GM06990 (cell line): ENCODE results near the gene MED10.

Experiments used
- DNase-seq: peaks from one replicate; pipeline ENCODE4 v3.0.0-alpha.2; 2011; ENCODE audit not compliant: insufficient read length; ENCODE audit errors: extremely low read depth
- H3K27me3 ChIP-seq: replicated peaks from 2 replicates; pipeline ENCODE4 v1.6.0; 2011; ENCODE audit warnings: low read length; ENCODE audit not compliant: control insufficient read depth, insufficient read depth
- H3K36me3 ChIP-seq: 2 replicates; pipeline ENCODE4 v1.5.1; 2011; ENCODE audit warnings: low read length; ENCODE audit not compliant: control insufficient read depth, insufficient read depth
- H3K4me3 ChIP-seq: replicated peaks from 2 replicates; pipeline ENCODE4 v1.5.1; 2011; ENCODE audit warnings: low read depth, mild to moderate bottlenecking, control low read depth, low read length
- CTCF ChIP-seq: IDR thresholded peaks from 2 replicates; pipeline ENCODE4 v1.5.1; 2011; ENCODE audit warnings: low read length, control low read depth, mild to moderate bottlenecking, inconsistent platforms; ENCODE audit not compliant: insufficient read depth, poor library complexity, severe bottlenecking

Gene MED10

GRCh38 chr5:6342689-6343315 is 35.5 kb downstream of the MED10 start:
- no peaks in the 10 kb centered on the region for H3K36me3 ChIP-seq
- no peaks in the 10 kb centered on the region for H3K27me3 ChIP-seq
- no peak for TF ChIP-seq CTCF
- no peak for DNase-seq
- no peak overlapping the region for H3K4me3 ChIP-seq

GRCh38 chr5:6340100-6340499 is 38.2 kb downstream of the MED10 start:
- no peak for DNase-seq
- Histone ChIP-seq H3K27me3 (no peaks in the 10 kb centered on the region), H3K36me3 (no peaks in the 10 kb centered on the region), H3K4me3 (no peak overlapping the region)
- no peak for TF ChIP-seq CTCF

- DNase-seq = no peak
- no peaks in the 10 kb centered on the region for H3K27me3 ChIP-seq
- no peaks in the 10 kb centered on the region for H3K36me3 ChIP-seq
- no peak overlapping the region for H3K4me3 ChIP-seq
- no peak for TF ChIP-seq CTCF
These were observed 39.5 kb downstream of the MED10 start for GRCh38 chr5:6338871-6339270.

- no peaks in the 10 kb centered on the region for H3K27me3 ChIP-seq
- DNase-seq = no peak
- no peak overlapping the region for H3K4me3 ChIP-seq
- no peak for TF ChIP-seq CTCF
- no peaks in the 10 kb centered on the region for H3K36me3 ChIP-seq
These were observed 40.2 kb downstream of the MED10 start for GRCh38 chr5:6338135-6338534.

- no peak overlapping the region for H3K4me3 ChIP-seq
- no peak for DNase-seq
- H3K36me3 ChIP-seq = no peaks in the 10 kb centered on the region
- TF ChIP-seq CTCF = no peak
- H3K27me3 ChIP-seq = no peaks in the 10 kb centered on the region
These were observed 45.0 kb downstream of the MED10 start for GRCh38 chr5:6333182-6333905.
